HEK293T (cell line): ENCODE data around the gene ZFPM1.
"Not testable (repeated sequence)": the region's sequence is repeated elsewhere in the genome, so short reads cannot be mapped to it uniquely, and the experiment has no call there.

Source experiments
- CTCF ChIA-PET: fragments of 350-600 bp; formaldehyde crosslinking; extraction: SDS; loops from one replicate; lab custom pipeline; 2021; ENCODE audit warnings: antibody characterized with exemption, inconsistent platforms; lab: Yijun Ruan, JAX
- POLR2A ChIA-PET: fragments of 350-600 bp; formaldehyde crosslinking; extraction: SDS; loops from one replicate; lab custom pipeline; 2020; ENCODE audit warnings: antibody characterized with exemption, inconsistent platforms; lab: Yijun Ruan, JAX
- DNase-seq: peaks from one replicate; pipeline ENCODE4 v3.0.0; 2012; ENCODE audit warnings: mixed read lengths; ENCODE audit errors: extremely low spot score
- ARNT ChIP-seq: fragments of 450-650 bp; IDR thresholded peaks from 2 replicates; pipeline ENCODE4 v1.6.1; 2017; ENCODE audit warnings: mild to moderate bottlenecking
- BHLHE40 ChIP-seq: fragments of 450-650 bp; IDR thresholded peaks from 2 replicates; pipeline ENCODE4 v1.6.1; 2016; ENCODE audit warnings: mild to moderate bottlenecking, moderate library complexity, borderline replicate concordance
- CTBP1 ChIP-seq: fragments of 450-650 bp; IDR thresholded peaks from 2 replicates; pipeline ENCODE4 v1.6.1; 2016; ENCODE audit warnings: borderline replicate concordance
- ELF4 ChIP-seq: fragments of 450-650 bp; IDR thresholded peaks from 2 replicates; pipeline ENCODE4 v1.6.1; 2017; ENCODE audit warnings: antibody characterized with exemption
- FOXA1 ChIP-seq: fragments of 450-650 bp; IDR thresholded peaks from 2 replicates; pipeline ENCODE4 v1.6.1; 2016; ENCODE audit warnings: mild to moderate bottlenecking
- FOXK2 ChIP-seq: fragments of 450-650 bp; IDR thresholded peaks from 2 replicates; pipeline ENCODE4 v1.6.1; 2016; ENCODE audit warnings: mild to moderate bottlenecking
- FOXM1 ChIP-seq: fragments of 450-650 bp; IDR thresholded peaks from 2 replicates; pipeline ENCODE4 v1.6.1; 2017; ENCODE audit warnings: mild to moderate bottlenecking, borderline replicate concordance
- HDGF ChIP-seq: fragments of 450-650 bp; IDR thresholded peaks from 2 replicates; pipeline ENCODE4 v1.6.1; 2017; ENCODE audit warnings: antibody characterized with exemption, borderline replicate concordance
- L3MBTL2 ChIP-seq: fragments of 450-650 bp; conservative IDR thresholded peaks from 2 replicates; pipeline ENCODE4 v1.6.1; 2016; ENCODE audit warnings: mild to moderate bottlenecking
- LEF1 ChIP-seq: fragments of 450-650 bp; IDR thresholded peaks from 2 replicates; pipeline ENCODE4 v1.6.1; 2017; ENCODE audit warnings: mild to moderate bottlenecking, borderline replicate concordance
- NFRKB ChIP-seq: fragments of 450-650 bp; IDR thresholded peaks from 2 replicates; pipeline ENCODE4 v1.6.1; 2016; ENCODE audit warnings: mild to moderate bottlenecking, moderate library complexity
- SP1 ChIP-seq: fragments of 450-650 bp; IDR thresholded peaks from 2 replicates; pipeline ENCODE4 v1.6.1; 2017
- SUZ12 ChIP-seq: fragments of 450-650 bp; IDR thresholded peaks from 2 replicates; pipeline ENCODE4 v1.6.1; 2016; ENCODE audit warnings: mild to moderate bottlenecking
- TARDBP ChIP-seq: fragments of 450-650 bp; IDR thresholded peaks from 2 replicates; pipeline ENCODE4 v1.6.1; 2016
- ZNF384 ChIP-seq: fragments of 450-650 bp; IDR thresholded peaks from 2 replicates; pipeline ENCODE4 v1.6.1; 2016
- TF ChIP-seq, protein P1 (sequence below): fragments of 450-650 bp; IDR thresholded peaks from 2 replicates; pipeline ENCODE4 v1.6.1; 2016

The ZFPM1 gene

DNA sequence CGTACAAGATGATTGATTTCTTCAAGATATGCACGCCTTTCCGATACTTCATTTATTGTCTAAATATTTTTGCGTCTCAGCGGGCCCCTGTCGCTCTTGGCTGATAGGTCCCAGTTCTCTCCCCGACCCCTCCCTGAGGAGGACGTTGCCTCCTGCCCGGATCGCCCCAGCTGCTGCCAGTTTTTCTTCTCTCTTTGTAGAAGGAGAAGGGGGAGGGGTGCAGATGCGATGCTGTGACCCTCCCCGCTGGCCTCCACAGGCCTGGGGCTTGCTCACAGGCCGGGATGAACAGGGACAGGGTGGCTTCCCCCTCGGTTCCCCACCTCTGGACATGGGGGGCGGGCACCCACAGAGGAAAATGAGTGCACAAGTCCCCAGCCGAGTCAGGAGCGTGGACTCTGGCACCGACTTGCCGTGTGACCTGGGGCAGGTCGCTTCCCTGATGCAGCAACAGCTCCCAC, 63.6 kb downstream of the ZFPM1 start:
- DNase-seq, result peak; percentile 24
- ChIA-PET POLR2A (no interaction called here), CTCF (no interaction called here)
- no peak for TF ChIP-seq HDGF
- TF ChIP-seq ARNT, result no peak
- TF ChIP-seq SP1, result no peak
- TF ChIP-seq TARDBP, result no peak
- TF ChIP-seq FOXA1, result no peak
- no peak for TF ChIP-seq ZNF384
- TF ChIP-seq FOXM1, result no peak
- TF ChIP-seq LEF1, result no peak
- TF ChIP-seq FOXK2, result no peak
- TF ChIP-seq CTBP1, result no peak
- TF ChIP-seq BHLHE40, result no peak

DNA sequence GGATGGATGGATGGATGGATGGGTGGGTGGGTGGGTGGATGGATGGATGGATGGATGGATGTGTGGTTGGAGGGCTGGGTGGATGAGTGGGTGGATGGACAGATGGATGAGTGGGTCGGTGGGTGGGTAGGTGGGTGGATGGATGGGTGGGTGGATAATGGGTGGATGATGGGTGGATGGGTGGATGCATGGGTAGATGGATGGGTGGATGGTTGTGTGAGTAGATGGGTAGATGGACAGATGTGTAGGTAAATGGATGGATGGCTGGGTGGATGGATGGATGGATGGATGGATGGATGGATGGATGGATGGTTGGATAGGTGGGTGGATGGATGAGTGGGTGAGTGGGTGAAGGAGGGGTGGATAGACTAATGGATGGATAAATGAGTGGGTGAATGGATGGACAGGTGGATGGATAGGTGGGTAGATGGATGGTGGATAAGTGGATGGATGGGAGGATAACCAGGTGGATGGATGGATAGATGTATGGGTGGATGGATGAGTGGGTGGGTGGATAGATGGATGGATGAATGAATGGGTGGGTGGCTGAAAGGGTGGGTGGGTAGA, 64.2 kb downstream of the ZFPM1 start:
- CTCF ChIA-PET, DNase-seq, POLR2A ChIA-PET: not testable (repeated sequence)

DNA sequence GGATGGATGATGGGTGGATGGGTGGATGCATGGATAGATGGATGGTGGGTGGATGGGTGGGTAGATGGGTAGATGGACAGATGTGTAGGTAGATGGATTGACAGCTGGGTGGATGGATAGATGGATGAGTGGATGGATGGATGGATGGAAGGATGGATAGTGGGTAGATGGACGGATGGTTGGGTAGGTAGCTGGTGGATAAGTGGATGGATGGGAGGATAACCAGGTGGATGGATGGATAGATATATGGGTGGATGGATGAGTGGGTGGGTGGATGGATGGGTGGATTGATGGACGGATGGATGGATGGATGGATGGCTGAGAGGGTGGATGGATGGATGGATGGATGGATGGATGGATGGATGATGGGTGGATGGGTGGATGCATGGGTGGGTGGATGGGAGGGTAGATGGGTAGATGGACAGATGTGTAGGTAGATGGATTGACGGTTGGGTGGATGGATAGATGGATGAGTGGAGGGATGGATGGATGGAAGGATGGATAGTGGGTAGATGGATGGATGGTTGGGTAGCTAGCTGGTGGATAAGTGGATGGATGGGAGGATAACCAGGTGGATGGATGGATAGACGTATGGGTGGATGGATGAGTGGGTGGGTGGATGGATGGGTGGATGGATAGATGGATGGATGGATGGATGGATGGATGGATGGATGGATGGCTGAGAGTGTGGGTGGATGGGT, 65.5 kb downstream of the ZFPM1 start:
- 0 out of 2 replicates have a peak, but pooled peaks have one; percentile 4 for TF ChIP-seq TARDBP
- DNase-seq, CTCF ChIA-PET, POLR2A ChIA-PET: not testable (repeated sequence)

DNA sequence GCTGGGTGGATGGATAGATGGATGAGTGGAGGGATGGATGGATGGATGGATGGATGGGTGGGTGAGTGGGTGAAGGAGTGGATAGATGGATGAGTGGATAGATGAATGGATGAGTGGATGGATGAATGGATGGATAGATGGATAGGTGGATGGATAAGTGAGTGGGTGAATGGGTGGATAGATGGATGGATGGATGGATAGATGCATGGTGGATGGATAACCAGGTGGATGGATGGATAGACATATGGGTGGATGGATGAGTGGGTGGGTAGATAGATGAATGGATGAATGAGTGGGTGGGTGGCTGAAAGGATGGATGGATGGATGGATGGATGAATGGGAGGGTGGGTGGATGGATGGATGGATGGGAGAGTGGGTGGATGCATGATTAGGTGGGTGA, 66.2 kb downstream of the ZFPM1 start:
- no peak for DNase-seq
- POLR2A ChIA-PET, result no interaction called here
- no peak for TF ChIP-seq FOXK2
- TF ChIP-seq, protein P1, sequence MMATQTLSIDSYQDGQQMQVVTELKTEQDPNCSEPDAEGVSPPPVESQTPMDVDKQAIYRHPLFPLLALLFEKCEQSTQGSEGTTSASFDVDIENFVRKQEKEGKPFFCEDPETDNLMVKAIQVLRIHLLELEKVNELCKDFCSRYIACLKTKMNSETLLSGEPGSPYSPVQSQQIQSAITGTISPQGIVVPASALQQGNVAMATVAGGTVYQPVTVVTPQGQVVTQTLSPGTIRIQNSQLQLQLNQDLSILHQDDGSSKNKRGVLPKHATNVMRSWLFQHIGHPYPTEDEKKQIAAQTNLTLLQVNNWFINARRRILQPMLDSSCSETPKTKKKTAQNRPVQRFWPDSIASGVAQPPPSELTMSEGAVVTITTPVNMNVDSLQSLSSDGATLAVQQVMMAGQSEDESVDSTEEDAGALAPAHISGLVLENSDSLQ, result no peak
- TF ChIP-seq FOXA1, result no peak
- TF ChIP-seq CTBP1, result no peak
- no peak for TF ChIP-seq ELF4
- TF ChIP-seq NFRKB, result no peak
- TF ChIP-seq SP1, result no peak
- TF ChIP-seq TARDBP, result no peak
- no peak for TF ChIP-seq ZNF384
- no peak for TF ChIP-seq L3MBTL2
- no peak for TF ChIP-seq BHLHE40
- no peak for TF ChIP-seq SUZ12
- no peak for TF ChIP-seq HDGF
- TF ChIP-seq LEF1, result no peak
- TF ChIP-seq FOXM1, result no peak
- TF ChIP-seq ARNT, result no peak
- CTCF ChIA-PET, result no interaction called here

DNA sequence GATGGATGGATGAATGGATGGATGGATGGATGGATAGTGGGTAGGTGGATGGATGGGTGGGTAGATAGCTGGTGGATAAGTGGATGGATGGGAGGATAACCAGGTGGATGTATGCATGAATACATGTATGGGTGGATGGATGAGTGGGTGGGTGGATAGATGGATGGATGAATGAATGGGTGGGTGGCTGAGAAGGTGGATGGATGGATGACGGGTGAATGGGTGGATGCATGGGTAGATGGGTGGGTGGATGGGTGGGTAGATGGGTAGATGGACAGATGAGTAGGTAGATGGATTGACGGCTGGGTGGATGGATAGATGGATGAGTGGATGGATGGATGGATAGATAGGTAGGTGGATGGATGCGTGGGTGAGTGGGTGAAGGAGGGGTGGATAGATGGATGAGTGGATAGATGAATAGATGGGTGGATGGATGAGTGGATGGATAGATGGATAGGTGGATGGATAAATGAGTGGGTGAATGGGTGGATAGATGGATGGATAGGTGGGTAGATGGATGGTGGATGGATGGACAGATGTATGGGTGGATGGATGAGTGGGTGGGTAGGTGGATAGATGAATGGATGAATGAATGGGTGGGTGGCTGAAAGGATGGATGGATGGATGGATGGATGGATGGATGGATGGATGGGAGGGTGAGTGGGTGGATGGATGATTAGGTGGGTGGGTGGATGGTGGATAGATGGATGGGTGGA, 67.0 kb downstream of the ZFPM1 start:
- DNase-seq, result no peak
- TF ChIP-seq NFRKB (no peak), SP1 (no peak), ZNF384 (no peak), HDGF (no peak), ELF4 (no peak), BHLHE40 (no peak), L3MBTL2 (no peak), SUZ12 (no peak), TARDBP (no peak), LEF1 (no peak), FOXK2 (no peak), FOXM1 (no peak), FOXA1 (no peak), CTBP1 (no peak), ARNT (no peak)
- TF ChIP-seq, protein P1, result no peak
- ChIA-PET POLR2A (no interaction called here), CTCF (no interaction called here)

DNA sequence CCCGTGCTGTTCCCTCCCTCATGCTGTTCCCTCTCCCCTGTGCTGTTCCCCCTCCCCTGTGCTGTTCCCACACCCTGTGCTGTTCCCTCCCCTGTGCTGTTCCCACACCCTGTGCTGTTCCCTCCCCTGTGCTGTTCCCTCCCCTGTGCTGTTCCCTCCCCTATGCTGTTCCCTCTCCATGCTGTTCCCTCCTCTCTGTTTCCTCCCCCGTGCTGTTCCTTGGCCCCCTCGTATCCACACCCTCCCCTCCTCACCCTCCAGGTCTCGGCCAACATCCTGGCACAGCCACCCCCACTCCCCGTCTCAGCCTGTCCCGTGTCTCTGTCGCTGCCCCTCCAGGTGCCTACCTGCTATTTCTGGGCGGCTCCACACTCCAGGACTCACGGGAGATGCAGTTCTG, 68.6 kb downstream of the ZFPM1 start:
- CTCF ChIA-PET, result no interaction called here
- POLR2A ChIA-PET, result no interaction called here
- TF ChIP-seq L3MBTL2 (no peak), HDGF (no peak), FOXM1 (no peak)
- TF ChIP-seq, protein P1, result no peak
- no peak for DNase-seq
